GM18520 (cell line): Measurements from ENCODE around the gene M6PR.
"Not testable (repeated sequence)": the region's sequence is repeated elsewhere in the genome, so short reads cannot be mapped to it uniquely, and the experiment has no call there.

Source experiments
- ATAC-seq: cut with Tn5 transposase; IDR thresholded peaks from one replicate; pipeline ENCODE4 v1.9.1; 2021; ENCODE audit not compliant: unreplicated experiment

M6PR gene

GRCh38 chr12:8951744-8952143 is 2.3 kb upstream of the M6PR start:
- no peak for ATAC-seq

GRCh38 chr12:8950702-8951478 is 1.4 kb upstream of the M6PR start:
- ATAC-seq: no peak

- no peak for ATAC-seq
Observed at GRCh38 chr12:8950221-8950527, 729 bp upstream of the M6PR start.

- no peak for ATAC-seq
Observed at GRCh38 chr12:8948701-8949341, 624 bp downstream of the M6PR start.

- no peak for ATAC-seq
Observed at GRCh38 chr12:8947737-8948136, 1.7 kb downstream of the M6PR start.

GRCh38 chr12:8946733-8947132 is 2.7 kb downstream of the M6PR start:
- no peak for ATAC-seq

- ATAC-seq: no peak
Observed at GRCh38 chr12:8943565-8944186, 5.8 kb downstream of the M6PR start.

- no peak for ATAC-seq
Observed at GRCh38 chr12:8941691-8942478, 7.6 kb downstream of the M6PR start.

- not testable (repeated sequence) for ATAC-seq
Observed at GRCh38 chr12:8937842-8938442, 11.5 kb downstream of the M6PR start.

GRCh38 chr12:8936735-8937134 is 12.7 kb downstream of the M6PR start:
- no peak for ATAC-seq

GRCh38 chr12:8934080-8934479 is 15.4 kb downstream of the M6PR start:
- ATAC-seq: not testable (repeated sequence)

GRCh38 chr12:8932464-8932863 is 17.0 kb downstream of the M6PR start:
- not testable (repeated sequence) for ATAC-seq

- not testable (repeated sequence) for ATAC-seq
Observed at GRCh38 chr12:8930655-8931323, 18.7 kb downstream of the M6PR start.

GRCh38 chr12:8922544-8922943 is 26.9 kb downstream of the M6PR start:
- no peak for ATAC-seq

- ATAC-seq: not testable (repeated sequence)
Observed at GRCh38 chr12:8919643-8920042, 29.8 kb downstream of the M6PR start.

GRCh38 chr12:8917751-8918150 is 31.7 kb downstream of the M6PR start:
- ATAC-seq: no peak

- ATAC-seq: no peak
Observed at GRCh38 chr12:8917031-8917430, 32.4 kb downstream of the M6PR start.

GRCh38 chr12:8916154-8916553 is 33.3 kb downstream of the M6PR start:
- ATAC-seq: no peak

- peak; percentile 45 for ATAC-seq
Observed at GRCh38 chr12:8914716-8915526, 34.5 kb downstream of the M6PR start.
